Adipose tissue (tissue), 3 donors: ENCODE measurements around the gene TMBIM1. TPM values are rescaled to one million over a fixed set of nuclear protein-coding genes. Genes with fewer than 3 reads are reported as not detected.
A peak's percentile ranks its signal among the peaks of the same experiment; 100 is the strongest.

ENCODE experiments used
- H3K27ac ChIP-seq: one replicate; pipeline ENCODE4 v1.5.1; 2013; ENCODE audit warnings: low read depth, low read length
- WGBS, 3 donors: extraction: QIAGEN DNeasy Blood & Tissue Kit; methylation state at CpG; one replicate each; pipeline ENCODE4 v1.1.7; 2013; 5-methylcytosine and 5-hydroxymethylcytosine counted together
- polyA plus RNA-seq, 3 donors: library from polyadenylated mRNA; stranded (reverse); fragments of 200-250 nt; gene quantifications; one replicate each; pipeline ENCODE4 v1.2.3, GENCODE V29; 2013
- donor health status: healthy with polysubstance abuse.
- donor health status: Bipolar disorder and iron deficiency.
- donor health status: healthy.

TMBIM1 gene
- polyA plus RNA-seq = 100 to 1,000 TPM; 127 to 507 (median 227) TPM

- 4 to 5% (median 5%) methylated on average over 57 to 63 of the region's 63 CpGs for WGBS, 3 donors
Observed at GRCh38 chr2:218292048-218293014, at the start of gene TMBIM1. Gene TMBIM1 (minus strand): TSS chr2:218292503. CDS start chr2:218282141, 10,362 bp downstream.

GRCh38 chr2:218341381-218341780 is 49.1 kb upstream of the TMBIM1 start:
- H3K27ac ChIP-seq = no peak overlapping the region
- 93 to 94% (median 94%) methylated on average over 8 of the region's 8 CpGs for WGBS, 3 donors

More at GRCh38 chr2:218292048-218293014, at the start of gene TMBIM1:
- H3K27ac ChIP-seq = peak within 1 kb of the TSS; percentile 92

- no peak overlapping the region for H3K27ac ChIP-seq
- WGBS, 3 donors = 92 to 95% (median 93%) methylated on average over 8 to 9 of the region's 9 CpGs
Observed at GRCh38 chr2:218340656-218341055, 48.4 kb upstream of the TMBIM1 start.

DNA sequence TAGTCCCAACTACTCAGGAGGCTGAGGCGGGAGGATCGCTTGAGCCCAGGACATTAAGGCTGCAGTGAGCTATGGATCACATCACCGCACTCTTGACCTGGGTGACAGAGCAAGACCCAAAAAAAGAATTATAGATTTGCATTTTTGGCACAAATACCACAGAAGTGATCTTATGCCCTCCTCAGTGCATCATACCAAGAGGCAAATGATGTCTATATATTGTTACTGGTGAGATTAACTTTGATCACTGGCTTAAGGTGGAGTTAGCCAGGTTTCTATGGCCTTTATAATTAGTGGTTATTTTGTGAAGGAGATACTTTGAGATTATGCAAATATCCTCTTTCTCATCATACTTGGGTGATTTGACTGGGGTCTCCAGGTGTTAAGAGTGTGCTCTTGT is 42.2 kb upstream of the TMBIM1 start:
- no peak overlapping the region for H3K27ac ChIP-seq
- 99 to 100% (median 99%) methylated on average over 3 of the region's 3 CpGs for WGBS, 3 donors

- no peak overlapping the region for H3K27ac ChIP-seq
- WGBS, 3 donors = 52 to 74% (median 55%) methylated on average over 16 of the region's 16 CpGs
Observed at GRCh38 chr2:218332920-218333645, 40.8 kb upstream of the TMBIM1 start.

GRCh38 chr2:218332288-218332687 is 40.0 kb upstream of the TMBIM1 start:
- 59 to 100% (median 69%) methylated on average over 1 of the region's 1 CpG for WGBS, 3 donors
- no peak overlapping the region for H3K27ac ChIP-seq

- no peak overlapping the region for H3K27ac ChIP-seq
- WGBS, 3 donors = 72 to 86% (median 73%) methylated on average over 8 of the region's 8 CpGs
Observed at GRCh38 chr2:218331745-218332144, 39.4 kb upstream of the TMBIM1 start.

DNA sequence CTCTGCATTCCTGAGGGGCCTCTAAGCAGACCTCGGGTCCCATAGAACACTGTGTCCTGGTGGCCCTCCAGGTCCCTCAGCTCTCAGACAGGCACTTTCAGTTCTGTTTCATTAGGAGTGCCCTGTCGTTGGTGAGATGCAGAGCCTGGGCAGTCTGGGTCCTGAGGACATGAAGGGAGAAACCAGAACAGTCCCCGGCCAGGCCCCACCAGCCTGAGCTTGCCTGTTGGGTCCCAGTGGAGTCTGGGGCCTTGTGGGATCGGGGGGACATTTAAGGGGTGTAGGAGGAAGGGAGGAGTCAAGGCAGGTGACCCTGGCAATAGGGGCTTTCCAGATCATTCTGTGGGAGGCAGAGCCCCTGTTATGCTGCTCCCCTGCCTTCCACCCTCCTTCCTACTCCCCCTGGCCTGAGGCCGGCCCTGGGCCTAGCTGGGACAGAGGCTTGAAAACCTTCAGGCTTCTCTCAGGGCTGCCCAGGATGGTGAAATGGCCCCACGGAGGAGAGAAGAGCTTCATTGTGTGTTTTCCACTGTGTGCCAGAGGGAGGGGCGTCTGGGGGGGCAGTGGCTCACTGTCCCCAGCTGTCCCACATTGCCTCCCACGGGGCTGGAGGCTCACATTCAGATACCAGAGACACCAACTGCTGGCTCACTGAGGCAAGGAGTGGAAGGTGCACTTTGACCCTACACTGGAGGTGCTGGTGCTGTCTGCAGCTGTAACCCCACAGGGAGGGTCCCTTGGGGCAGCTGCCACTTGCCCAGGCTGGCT is 37.7 kb upstream of the TMBIM1 start:
- no peak overlapping the region for H3K27ac ChIP-seq
- whole genome bisulfite sequencing, 3 donors = 64 to 71% (median 71%) methylated on average over 8 of the region's 8 CpGs

- 75 to 90% (median 81%) methylated on average over 18 of the region's 18 CpGs for WGBS, 3 donors
Observed at GRCh38 chr2:218329027-218329825, 36.9 kb upstream of the TMBIM1 start.

GRCh38 chr2:218328294-218328693 is 36.0 kb upstream of the TMBIM1 start:
- WGBS, 3 donors = 91 to 98% (median 92%) methylated on average over 2 of the region's 2 CpGs
- H3K27ac ChIP-seq = no peak overlapping the region

More at GRCh38 chr2:218329027-218329825, 36.9 kb upstream of the TMBIM1 start:
- H3K27ac ChIP-seq = no peak overlapping the region

DNA sequence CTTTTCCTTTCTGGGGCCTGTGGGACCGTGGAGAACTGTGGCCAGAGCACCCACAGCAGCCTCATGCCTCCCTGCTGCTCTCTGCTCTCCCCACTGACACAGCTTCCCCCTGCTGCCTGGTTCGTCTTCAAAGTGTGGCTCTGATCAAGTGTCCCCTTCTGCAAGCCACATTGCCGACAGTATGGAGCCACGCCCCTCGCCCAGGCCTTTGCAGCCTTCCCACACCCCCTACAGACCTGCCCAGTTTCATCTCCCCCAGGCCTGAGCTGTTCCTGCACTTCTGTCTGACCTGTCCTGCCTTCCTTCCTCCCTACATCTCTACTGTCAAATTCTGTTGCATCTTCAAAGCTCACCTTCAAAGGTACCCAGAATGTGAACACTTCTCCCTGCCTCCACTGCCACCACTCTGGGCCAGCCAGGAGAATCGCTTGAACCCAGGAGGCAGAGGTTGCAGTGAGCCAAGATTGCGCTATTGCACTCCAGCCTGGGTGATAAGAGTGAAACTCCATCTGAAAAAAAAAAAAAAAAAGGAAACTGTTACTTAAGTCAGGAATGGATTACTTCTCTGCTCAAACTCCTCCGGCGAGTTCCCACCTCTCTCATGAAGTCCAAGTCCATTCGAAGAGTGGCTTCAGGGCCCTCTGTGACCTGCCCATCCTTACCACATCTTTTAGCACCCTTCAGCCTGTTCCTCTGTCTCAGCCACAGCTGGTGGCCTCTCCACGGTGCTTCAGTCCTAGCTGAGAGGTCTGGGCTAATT is 35.3 kb upstream of the TMBIM1 start:
- no peak overlapping the region for H3K27ac ChIP-seq
- WGBS, 3 donors = 52 to 74% (median 53%) methylated on average over 11 of the region's 11 CpGs

DNA sequence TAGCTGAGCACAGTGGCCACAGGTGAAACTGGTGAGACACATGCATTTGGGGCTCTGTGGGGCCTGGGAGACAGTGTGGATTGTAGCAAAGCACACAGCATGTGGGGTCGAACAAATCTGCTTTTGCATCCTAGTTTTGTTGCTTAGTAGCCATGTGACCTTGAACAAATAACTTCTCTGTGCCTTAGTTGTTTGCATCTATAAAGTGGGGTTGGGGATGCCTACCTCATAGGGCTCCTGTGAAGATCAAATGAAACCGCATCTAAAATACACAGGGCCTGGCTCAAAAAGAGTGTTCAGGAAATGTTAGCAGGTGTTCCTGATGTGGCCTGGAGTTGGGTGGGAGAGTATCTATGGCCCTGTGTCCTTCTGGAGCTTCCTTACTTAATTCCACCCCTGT is 34.0 kb upstream of the TMBIM1 start:
- 76 to 79% (median 78%) methylated on average over 2 of the region's 2 CpGs for WGBS, 3 donors
- H3K27ac ChIP-seq = no peak overlapping the region

DNA sequence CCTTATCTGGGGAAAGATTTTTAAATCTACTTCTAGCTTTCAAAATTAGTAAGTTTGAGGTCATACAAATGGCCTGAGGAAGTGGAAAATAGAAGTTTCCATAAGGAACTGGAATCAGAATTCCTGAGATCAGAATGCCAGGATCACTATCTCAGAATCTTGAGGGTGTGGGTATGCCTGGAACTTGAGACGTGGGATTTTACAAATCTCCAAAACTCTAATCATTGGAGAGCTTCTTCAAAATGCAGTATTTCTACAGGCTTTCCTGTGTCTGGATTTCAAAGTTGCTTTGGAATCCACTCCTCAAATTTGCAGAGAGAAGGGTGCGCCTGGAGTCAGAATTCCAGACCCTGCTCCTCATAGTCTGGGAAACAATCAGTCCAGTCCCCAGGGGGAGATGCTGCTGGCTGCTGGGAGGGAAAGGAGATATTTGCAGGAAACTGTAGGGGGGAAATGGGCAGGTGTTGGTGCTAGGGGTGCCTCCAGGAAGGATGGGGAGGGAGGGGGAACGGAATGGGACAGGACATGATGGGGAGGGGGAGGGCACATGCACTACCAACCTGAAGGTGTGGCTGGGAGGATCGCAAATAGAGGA is 33.4 kb upstream of the TMBIM1 start:
- 57 to 79% (median 61%) methylated on average over 4 of the region's 4 CpGs for WGBS, 3 donors
- no peak overlapping the region for H3K27ac ChIP-seq

GRCh38 chr2:218323526-218324472 is 31.5 kb upstream of the TMBIM1 start:
- no peak overlapping the region for H3K27ac ChIP-seq
- WGBS, 3 donors = 5 to 13% (median 6%) methylated on average over 24 of the region's 24 CpGs

DNA sequence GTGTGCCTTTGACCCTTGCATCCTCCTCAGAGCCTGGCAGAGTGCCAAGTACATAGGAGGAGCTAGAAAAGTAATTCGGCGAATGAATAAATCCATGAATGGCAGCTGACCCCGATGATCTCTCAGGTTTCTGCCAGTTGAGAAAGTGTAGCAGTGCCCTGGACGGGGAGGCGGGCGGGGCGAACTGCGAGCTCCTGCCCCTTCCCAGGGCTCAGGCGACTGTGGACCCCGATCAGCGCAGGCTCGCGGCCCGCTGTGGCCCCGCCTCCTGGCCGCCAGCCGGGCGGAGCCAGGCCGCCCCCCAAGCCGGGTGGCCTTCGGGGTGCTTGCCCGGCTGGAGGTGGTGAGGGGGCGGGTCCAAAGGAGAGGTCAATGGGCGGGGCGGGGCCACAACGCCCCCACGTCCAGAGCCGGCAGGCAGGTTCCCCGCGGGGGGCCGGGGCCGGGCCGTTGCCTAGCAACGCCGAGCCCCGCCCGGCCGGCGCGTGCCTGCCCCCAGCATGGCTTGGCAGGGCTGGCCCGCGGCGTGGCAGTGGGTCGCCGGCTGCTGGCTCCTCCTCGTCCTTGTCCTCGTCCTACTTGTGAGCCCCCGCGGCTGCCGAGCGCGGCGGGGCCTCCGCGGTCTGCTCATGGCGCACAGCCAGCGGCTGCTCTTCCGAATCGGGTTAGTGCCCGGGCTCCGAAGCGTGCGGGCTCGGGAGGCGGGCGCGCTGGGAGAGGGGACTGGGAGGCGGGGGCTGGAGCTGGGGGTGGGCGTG is 30.6 kb upstream of the TMBIM1 start:
- H3K27ac ChIP-seq = no peak overlapping the region
- WGBS, 3 donors = 0% methylated on average over 58 to 69 of the region's 69 CpGs
